ENCODE measurements around the gene IBA57.
A peak's percentile ranks its signal among the peaks of the same experiment; 100 is the strongest.
"Not testable (repeated sequence)": the region's sequence is repeated elsewhere in the genome, so short reads cannot be mapped to it uniquely, and the experiment has no call there.

IBA57 gene

DNA sequence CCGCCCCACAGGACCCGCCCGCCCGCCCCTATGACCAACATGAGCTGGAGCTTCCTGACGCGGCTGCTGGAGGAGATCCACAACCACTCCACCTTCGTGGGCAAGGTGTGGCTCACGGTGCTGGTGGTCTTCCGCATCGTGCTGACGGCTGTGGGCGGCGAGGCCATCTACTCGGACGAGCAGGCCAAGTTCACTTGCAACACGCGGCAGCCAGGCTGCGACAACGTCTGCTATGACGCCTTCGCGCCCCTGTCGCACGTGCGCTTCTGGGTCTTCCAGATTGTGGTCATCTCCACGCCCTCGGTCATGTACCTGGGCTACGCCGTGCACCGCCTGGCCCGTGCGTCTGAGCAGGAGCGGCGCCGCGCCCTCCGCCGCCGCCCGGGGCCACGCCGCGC is 7.9 kb upstream of the IBA57 start:
- DNase-seq, result no peak

GRCh38 chr1:228158151-228159007 is 7.2 kb upstream of the IBA57 start:
- DNase-seq, result peak; percentile 67

- DNase-seq, result no peak
Measured at GRCh38 chr1:228159008-228159665, 6.5 kb upstream of the IBA57 start.

DNA sequence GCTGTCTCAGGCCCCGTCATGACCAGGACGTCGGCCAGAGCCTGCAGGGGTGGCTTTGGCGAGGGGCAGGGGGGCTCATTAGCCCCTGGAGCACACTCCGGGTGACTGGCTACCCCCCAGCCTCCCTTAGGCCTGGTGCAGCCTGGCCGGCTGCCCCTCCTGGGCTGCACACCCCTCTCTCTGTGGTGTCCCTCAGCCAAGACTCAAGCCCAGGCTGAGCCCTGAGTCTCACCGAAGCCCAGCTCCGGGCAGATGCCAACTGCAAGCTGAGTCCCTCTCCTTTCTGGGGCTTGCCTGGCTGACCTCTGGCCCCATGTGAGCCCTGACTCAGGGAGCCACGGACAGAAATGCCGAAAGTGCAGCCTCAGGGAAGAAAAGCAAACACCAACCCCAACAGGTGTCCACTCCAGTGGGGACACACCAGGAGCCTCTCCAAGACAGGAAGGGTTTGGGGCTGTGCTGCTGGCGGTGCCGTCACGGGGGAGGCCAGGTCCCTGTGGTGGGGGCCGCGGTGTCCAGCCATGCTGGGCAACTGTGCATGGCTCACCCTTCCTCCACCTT is 5.3 kb upstream of the IBA57 start:
- DNase-seq, result no peak

GRCh38 chr1:228161362-228161761 is 4.2 kb upstream of the IBA57 start:
- peak; percentile 45 for DNase-seq

DNA sequence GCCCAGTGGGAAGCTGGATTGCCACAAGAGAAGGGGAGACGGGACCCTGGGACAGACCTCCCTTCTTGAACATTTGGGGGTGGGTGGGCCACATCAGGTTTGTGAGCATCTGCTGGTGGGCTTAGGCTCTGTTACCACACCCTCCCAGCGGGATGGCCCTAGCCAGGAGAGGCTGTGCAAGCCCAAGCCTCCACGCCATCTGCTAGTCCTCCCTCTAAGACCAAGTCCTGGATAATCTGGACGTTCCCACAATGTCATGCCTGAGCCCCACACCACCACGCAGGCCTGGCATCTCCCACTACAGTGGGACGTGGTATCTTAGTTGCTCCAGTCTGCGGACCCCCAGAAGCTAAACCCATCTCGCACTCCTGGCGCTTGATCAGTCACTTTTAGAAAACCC is 3.7 kb upstream of the IBA57 start:
- peak; percentile 55 for DNase-seq

DNA sequence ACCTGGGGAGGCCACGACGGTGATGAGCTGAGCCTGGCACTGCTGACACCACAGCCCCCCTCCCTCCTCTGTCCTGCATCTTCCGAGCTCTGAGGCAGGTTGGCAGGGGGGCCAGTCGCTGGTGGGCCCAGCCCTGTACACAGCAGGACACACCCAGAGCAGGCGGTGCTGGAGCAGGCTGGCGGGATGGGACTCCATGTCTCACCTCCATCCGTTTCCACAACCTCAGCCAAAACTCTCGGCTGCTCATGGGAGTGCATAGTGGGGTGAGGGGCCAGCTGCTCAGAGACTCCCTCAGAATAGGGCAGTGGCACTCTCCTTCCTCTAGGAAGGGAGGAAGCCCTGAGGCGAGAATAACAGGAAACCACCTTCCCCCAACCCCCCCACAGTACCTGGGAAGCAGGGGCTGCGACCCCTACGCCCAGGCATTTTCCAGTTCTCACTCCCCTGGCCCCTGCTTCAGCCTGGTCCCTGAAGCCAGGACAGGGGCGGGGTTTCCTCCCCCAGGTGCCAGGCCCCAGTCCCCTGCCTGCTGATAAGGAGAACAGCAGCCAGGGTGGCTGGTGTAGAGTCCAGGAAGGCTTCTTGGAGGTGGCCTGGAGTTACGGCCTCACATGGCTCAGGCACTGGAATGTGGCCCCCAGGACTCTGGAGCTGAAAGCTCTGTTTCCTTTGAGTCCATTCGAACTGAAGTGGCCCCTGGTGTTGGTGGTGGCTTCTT is 3.2 kb upstream of the IBA57 start:
- DNase-seq, result no peak

- no peak for DNase-seq
Measured at GRCh38 chr1:228163007-228163753, 2.4 kb upstream of the IBA57 start.

DNA sequence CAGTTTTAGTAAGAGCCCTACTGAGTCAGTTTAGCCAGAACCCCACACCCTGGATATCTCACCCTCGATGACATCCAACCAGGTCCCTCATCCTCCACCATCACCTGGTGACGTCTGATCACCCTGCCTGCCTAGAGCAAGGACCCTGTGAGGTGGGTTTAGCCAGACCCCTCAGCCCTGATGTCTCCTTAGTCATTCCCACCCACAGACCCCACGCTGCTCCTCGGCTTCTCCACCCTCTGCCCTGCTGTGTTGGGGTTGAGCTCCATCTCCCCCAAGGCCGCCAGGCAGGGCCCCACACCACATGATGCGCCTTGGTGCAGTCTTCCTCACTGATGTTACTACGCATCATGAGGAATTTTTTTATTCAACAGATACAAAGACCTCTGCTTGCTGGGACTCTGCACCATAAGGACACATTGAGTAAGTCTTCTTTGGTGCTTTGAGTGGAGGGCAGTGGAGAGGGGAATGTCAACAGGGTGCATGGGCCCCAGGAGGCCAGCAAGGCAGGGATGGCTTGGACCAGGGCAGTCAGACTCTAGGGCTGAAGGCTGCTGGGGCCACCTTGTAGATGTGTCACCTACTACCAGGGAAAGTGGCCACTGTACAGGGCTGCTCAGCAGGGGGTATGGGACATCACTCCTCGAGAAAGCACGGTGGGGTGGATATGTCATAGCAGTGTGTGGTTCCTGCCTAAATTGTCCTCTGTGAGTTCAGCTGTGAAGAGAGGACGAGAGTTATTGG is 1.7 kb upstream of the IBA57 start:
- no peak for DNase-seq

DNA sequence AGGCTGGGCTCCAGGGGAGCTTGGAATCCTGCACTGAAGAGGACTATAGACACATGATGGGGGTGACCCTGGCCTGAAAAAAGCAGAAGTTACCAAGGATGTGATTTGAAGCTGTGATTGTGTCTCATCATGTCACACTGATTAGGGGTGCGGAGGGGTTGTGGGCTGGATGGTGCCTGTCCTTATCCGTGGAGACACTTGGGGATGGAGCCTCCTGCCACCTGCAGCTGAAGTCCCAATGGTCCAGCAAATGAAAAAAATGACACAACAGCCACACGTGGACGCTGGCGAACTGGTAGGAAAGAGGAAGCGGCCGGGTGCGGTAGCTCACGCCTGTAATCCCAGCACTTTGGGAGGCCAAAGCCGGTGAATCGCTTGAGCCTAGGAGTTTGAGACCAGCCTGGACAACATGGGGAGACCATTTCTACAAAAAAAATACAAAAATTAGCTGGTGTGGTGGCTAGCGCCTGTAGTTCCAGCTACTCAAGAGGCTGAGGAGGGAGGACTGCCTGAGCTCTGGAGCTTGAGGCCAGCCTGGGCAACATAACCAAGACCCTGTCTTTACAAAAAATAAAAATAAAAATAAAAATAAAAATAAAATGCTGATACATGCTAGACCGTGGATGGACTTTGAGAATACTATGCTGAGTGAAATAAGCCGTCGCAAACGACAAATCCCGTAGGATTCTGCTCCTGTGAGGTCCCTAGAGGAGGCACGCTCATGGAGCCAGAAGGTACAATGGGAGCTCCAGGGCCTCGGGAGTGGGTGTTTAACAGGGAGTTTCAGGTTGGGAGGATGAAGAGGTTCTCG is 838 bp upstream of the IBA57 start:
- DNase-seq, result no peak

DNA sequence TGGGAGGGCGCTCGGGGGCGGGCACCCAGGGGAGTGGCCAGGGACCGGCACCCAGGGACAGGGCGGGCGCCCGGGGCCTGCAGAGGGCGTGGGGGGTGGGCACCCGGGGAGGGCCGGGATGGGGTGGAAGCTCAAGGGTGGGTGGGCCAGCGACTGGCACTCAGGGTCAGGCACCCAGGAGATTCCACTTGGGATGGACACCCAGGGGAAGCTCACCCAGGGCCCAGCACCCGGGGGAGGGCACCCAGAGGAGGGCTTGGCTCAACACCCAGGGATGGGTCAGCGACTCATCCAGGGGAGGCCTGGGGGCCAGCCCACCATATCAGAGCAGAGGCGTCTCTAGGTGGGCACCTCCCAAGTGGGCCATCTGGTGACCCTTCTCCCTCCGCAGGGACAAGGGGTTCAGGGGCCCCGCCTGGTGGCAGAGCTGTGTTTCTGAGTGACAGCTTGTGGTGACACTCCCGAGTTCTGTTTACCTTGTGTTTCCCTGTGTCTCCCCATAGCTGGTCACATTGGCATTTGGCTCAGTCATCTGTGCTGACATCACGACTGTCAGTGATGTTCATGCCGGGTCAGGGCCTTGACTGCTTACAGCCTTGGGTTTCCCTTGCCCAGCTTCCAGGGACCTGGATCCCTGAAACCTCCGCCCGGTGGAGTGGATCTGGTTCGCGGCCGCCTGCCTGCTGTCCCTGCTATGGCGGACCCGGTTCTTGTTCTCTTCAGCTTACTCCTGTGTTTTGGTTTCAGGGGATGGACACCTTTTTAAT is 749 bp downstream of the IBA57 start:
- peak; percentile 79 for DNase-seq

DNA sequence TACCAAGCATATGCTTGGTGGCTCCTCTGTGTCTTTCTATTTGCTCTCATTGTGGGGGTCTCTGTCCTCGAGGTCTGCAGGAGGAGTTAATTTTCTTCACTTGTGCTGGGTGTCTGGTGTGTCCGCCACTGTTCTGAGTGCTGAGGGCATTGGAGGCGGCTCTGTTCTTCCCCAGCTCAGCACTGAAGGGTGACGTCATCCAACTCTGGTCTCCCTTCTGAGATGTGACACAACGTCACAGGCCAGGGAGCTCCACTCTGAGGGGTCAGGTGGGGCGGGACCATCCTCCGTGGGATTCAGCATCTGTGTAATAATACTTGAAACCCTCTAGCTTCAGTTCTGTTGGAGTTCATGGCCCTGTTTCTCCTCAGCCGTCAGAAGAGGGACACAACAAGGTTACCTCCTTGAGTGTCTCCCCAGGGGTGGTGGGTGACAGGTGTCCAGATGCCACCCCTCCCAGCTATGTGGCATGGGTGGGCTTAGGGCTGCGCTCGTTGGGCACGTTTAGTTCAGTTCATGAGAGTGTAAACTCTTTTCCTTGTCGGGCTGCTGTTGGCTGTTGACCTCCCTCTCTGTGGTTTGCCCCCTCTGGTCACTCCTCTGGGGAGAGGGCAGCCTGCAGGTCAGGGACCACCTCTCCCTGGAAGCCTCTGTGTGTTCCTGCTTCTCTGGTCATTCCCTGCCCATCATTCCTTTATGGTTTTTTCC is 3.1 kb downstream of the IBA57 start:
- no peak for DNase-seq

DNA sequence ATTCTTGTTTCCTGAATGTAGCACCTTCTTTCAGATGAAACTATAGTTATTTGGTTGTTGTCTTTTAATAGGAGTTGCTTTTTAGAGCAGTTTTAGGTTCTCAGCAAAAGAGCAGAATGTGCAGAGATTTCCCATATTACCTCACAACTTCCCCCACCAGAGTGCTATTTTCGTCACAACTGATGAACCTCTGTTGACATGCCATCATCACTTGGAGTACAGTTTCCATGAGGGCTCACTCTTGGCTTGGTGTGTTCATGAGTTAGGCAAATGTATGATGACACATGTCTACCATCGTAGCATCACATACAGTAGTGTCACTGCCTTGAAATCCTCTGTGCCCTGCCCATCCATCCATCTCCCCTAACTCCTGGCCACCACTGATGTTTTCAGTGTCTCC is 3.7 kb downstream of the IBA57 start:
- DNase-seq, result no peak

GRCh38 chr1:228170666-228171065 is 5.1 kb downstream of the IBA57 start:
- no peak for DNase-seq

DNA sequence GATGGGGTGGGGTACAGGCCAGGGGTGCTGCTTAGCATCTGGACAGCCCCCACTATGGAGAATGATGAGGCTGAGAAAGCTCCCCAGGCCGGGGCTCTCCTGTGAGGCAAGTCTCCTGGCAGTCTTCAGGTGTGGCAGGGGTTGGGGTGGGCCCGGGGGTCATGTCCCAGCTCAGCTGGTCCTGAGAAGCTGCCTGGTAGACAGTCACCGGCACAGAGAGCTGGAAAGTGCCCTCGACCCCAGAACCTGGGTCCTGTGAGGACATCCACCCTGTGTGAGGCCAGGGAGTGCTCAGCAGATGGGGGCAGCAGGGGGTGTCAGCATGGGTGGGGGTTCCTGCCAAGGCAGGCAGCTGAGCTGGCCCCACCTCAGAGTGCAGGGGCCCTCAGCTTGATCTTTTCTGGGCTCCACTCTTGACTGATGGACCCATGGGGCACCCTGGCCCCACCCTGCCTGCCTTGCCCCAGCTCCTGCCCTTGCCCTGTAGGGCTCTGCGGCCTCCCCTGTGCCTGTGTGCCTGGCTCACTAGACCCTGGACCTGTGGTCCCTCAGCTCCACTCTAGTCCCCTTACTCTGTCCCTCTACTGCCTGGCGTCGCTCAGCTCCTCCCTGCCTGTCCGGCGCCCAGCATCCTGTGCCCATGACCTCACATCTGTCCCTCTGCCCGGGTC is 5.8 kb downstream of the IBA57 start:
- DNase-seq, result no peak

DNA sequence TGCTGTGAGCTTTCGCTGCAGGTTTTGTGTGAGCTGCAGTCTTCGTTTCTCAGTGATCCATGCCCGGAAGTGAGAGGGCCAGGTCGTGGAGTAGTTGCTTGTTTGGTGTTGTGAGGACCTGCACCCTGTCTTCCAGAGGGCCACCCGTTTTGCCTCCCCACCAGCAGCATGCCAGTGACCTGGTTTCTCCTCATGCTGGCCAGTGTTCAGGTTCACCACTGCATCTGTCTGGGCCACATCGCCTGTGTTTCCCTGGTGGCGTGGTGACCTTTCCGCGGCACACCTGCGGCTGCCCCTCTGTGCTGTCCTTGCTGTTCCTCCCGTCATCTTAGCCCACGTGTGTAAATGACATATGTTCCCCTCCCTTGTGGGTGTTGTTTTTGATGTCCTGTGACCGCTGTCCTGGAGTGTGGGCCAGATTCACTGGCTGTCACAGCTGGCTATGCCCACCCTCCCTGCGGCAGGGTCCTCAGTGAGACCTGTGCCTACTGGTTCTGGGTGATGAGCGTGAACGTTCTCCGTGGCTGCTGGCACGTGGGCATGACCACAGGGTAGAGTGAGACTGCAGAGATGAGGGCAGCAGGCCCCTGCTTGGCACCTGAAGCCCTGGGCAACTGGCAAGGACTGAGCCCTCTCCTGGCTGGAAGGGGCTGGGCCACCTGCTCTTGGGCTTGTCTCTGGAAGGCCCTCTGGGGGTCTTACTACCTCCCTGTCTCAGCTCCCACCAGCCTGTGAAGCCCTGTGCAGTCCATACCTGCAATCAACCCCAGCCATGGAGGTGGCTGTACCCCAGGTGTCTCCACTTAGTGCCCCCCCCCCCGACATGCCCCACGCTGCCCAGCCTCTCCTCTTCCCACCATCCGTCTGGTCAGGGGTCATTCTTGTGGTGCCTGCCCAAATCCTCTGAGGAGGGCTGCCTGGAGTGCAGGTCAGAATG is 7.3 kb downstream of the IBA57 start:
- DNase-seq, result no peak

DNA sequence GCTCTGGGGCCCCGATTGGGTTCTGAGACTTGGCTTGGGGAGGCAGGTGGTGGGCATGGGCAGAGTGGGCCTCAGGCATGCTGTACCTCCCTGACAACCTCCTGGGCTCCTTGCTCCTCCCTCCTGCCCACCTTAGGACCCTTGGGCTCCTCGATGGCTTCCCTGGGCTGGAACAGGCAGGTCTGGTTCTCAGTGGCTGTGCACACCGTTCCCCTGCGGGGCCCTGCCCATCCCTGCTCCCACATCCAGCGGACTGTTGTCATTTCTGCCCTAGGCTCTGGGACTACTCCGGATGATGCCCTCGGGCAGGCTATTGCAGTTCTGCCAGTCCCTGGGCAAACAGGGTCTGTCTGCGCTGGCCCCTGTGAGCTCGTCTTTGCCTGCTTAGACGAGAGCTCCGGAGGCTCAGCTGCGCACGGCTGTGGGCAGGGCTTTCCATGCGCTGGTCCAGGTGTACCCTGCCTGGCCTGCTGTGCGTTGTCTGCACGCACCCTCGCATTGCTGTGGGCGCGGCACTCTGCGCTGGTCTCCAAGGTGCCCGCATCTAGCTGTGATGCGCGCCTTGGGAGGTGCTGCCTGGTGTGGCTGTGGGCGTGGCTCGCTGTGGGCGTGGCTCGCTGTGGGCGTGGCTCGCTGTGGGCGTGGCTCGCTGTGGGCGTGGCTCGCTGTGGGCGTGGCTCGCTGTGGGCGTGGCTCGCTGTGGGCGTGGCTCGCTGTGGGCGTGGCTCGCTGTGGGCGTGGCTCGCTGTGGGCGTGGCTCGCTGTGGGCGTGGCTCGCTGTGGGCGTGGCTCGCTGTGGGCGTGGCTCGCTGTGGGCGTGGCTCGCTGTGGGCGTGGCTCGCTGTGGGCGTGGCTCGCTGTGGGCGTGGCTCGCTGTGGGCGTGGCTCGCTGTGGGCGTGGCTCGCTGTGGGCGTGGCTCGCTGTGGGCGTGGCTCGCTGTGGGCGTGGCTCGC is 8.2 kb downstream of the IBA57 start:
- not testable (repeated sequence) for DNase-seq

Measured in retina (tissue), 1 donor.